Cerebellar nuclear complex (tissue), 1 donor: ENCODE data around the gene AVP.

ENCODE experiments used
- DNase-seq, 2 experiments: peaks; one replicate each; lab custom pipeline; 2025; lab: John Stamatoyannopoulos, UW

AVP gene

GRCh38 chr20:3109350-3110302 lies 25.1 kb upstream of the AVP start:
- no peak for DNase-seq

DNA sequence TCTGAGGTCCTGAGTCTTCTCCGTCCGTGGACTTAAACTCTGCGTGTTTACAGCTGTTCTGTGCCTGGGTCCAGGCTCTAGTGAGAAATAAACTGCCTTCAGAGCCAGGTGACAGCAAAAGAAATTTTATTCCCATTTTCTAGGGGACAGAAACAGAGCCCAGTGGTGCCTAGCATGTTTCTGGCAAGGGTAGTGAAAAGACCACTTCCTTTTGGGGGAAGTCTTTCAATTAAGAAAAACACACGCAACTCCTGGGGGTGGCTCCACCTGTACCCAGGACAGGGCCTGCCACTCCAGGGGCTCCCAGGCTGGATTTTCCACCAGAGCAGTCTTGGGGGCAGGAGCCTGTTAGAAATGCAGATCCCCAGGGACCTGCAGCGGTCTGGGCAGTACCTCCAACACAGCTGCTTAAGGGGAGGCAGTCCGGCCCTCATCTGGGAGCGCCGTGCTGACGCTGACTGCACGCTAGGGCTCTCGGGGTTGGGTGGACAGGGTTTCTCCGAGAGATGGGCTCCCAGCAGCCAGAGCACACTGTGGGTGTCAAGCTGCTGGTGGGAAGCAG lies 23.0 kb upstream of the AVP start:
- DNase-seq = no peak

DNA sequence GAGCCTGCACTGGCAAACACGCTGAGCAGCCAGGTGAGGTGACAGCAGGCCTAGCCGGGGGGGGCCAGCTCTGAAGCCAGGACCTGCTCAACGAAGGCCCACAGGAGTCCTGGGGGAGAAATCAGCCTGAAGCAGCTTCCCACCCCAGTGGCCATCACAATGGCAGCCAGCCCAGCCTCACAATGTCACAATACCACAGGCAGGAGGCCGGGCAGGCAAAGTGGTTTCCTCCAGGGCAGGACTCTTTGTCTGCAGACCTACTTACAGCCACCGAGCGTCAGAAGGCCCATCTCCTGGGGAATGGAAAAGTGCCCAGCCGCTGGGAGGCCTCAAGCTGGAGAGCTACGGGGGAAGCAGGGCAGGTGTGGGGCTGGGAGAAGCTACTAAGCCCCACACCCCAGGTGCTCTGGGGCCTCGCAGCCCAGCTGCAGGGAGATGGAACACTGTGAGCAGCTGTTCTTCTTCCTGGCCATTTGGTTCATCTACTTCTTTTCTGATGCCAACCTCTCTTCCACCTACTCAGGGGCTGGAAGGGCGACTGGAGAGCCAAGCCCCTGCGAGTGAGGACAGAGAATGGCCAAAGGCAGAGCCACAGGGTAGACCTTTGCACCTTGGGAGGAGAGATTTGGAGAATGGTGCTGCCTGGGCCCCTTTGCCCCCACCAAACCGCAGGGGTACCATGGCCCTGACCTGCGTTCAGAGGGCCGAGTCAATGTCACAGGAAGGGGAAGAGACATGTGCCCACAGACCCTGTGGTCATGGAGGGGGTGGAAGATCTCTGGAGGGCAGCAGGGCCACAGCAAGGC lies 22.3 kb upstream of the AVP start:
- DNase-seq = peak; percentile 60 to 89

- no peak for DNase-seq
Observed at GRCh38 chr20:3106185-3106584, 21.7 kb upstream of the AVP start.

DNA sequence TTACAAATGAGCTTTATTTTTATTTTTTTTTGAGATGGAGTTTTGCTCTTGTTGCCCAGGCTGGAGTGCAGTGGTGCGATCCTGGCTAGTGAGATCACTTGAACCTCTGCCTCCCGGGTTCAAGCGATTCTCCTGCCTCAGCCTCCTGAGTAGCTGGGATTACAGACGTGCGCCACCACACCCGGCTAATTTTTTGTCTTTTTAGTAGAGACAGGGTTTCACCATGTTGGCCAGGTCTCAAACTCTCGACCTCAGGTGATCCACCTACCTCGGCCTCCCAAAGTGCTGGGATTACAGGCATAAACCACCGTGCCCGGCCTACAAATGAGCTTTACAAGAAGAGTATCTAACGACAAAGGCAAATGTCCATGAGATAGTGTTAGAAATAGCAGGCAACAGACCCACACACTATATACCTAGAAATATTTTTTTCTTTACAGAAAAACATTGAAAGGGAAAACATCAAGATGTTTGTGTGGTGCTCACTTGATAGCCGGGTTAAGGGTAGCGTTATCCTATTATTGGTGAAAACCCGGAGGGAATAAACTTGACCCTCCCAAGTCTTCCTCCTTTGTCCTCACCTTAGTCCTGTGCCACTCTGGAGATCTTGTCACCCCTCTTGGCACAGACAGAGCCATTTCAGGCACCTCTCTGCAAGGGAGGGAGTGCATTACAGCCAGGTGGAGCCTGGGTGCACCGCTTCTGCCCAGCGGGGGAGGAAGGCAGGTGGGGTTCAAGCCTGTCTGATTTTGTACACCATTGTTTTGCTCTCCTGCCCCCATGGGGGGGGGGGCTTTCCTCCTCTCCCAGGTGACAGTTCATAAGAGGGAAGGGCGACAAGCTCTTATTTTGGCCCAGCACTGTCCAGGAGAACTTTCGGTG lies 21.0 kb upstream of the AVP start:
- no peak for DNase-seq

DNA sequence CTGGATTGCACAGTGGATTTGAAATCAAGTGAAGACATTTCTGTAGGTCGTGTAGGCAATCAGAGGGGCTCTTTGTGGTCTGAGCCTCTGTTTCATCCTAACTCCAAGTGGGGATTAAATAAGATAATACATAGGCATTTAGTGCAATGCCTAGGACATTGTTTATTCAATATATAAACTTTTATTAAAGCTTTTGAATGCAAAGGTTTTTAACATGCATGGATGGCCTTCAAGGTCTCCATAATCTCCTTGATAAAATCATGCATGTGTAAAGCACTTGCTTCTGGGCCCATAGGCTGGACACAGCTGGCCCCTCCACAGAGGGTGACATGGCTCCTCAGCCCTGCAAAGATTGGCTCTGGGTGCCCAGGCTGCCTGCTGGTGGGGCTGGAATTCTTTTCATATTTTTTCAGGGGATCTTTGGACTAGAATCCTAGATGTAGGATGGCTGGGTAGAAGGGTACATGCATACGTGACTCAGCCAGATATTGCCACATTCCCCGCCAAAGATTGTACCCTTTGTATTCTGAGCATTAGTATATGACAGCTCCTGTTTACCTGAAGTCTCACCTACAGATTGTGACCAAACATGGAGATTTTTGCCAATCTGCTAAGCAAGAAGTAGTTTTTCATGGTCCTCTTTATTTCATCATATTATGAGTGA lies 19.0 kb upstream of the AVP start:
- DNase-seq = no peak

- no peak for DNase-seq
Observed at GRCh38 chr20:3102575-3103368, 18.2 kb upstream of the AVP start.

GRCh38 chr20:3101737-3102574 lies 17.4 kb upstream of the AVP start:
- no peak for DNase-seq

- DNase-seq = no peak
Observed at GRCh38 chr20:3101251-3101650, 16.7 kb upstream of the AVP start.

DNA sequence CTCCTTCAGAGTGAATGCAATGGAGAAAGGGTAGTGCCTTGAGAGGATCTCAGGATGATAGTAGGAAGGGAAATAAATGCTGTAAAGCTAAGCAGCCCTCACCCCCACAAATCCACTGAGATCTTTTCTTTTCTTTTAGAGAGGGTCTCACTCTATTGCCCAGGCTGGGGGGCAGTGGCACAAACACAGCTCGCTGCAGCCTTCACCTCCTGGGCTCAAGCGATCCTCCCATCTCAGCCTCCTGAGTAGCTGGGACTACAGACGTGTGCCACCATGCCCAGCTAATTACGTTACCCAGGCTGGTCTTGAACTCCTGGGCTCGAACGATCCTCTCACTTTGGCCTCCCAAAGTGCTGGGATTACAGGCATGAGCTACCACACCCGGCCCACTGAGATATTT lies 16.0 kb upstream of the AVP start:
- no peak for DNase-seq

- no peak for DNase-seq
Observed at GRCh38 chr20:3094848-3095629, 10.5 kb upstream of the AVP start.

GRCh38 chr20:3093861-3094361 lies 9.4 kb upstream of the AVP start:
- no peak for DNase-seq

DNA sequence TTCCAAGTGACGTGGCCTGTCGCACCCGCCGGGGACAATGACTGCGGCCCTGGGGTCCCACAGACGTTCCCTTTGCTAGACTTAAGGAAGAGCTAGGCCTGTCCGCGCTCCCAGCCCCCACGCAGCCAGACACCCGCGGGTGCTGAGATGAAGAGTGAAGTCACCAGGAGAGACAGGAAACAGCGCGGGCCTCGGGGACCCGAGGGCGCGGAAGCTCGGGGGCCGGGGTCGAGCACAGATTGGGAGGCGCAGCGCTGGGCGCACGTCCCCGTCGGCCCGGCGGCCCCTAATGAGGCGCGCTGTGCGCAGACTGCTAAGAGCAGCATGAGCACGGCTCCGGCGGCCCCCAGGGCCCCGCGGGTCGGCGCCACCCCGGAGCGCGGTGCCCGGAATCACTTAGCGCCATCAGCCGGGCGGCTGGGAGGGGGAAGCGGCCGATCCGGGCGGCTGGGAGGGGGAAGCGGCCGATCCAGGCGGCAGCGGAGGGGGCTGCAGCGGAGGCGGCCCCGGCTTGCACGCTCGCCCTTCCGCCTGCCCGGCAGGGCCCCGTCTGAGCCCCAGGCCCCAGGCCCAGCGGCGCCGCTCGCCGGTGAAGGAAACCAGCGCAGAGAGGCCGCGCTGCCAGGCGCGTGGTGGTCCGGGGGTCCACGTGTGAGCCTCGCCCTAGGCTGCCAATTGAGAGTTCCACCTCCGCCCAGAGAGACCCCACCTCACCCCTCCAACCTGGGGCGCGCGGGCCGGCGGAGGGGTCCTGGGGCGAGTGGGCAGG lies 8.3 kb upstream of the AVP start:
- DNase-seq = no peak

- no peak for DNase-seq
Observed at GRCh38 chr20:3090565-3090964, 6.0 kb upstream of the AVP start.

- no peak for DNase-seq
Observed at GRCh38 chr20:3088031-3088430, 3.5 kb upstream of the AVP start.

DNA sequence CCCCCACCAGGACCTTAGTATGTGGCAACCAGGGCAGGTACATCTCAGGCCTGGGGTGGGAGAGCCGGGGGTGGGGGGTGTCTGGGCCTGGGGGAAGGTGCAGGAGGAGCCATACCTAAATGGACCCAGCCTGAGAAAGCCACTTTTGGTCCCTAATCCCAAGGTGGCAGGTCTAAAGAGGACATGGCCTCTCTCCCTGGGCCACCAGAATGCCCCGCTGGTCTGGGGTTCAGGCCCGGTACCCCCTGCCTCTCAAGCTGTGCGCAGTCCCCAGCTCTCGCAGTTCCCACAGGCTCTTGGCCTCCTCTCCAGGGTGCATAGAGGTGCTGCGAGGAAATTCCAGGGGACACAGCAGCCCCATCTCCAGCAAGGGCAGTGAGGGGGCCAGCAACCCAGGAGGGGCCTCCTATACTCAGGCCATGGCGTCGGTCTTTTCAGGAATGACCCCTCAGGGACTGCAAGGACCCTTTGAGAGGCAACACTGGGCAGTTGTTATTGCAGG lies 1.1 kb upstream of the AVP start:
- no peak for DNase-seq

GRCh38 chr20:3084986-3085360 lies 449 bp upstream of the AVP start:
- no peak for DNase-seq
